Activated B cell treated with CpG ODN at 0.5 μM for 24 hours (primary cell): ENCODE results near the gene NR3C1. TPM values are rescaled to one million over a fixed set of nuclear protein-coding genes. Genes with fewer than 3 reads are reported as not detected.

Source experiments
- ATAC-seq: fragments of 200-7000 bp; cut with Tn5 transposase; one replicate; pipeline ENCODE4 v1.10.0; 2021; ENCODE audit warnings: low read depth, mild to moderate bottlenecking, moderate library complexity
- CTCF ChIA-PET: fragments of 350-600 bp; sonication (Branson Sonifier 250); formaldehyde crosslinking; loops from one replicate; lab custom pipeline; 2021; ENCODE audit warnings: antibody characterized with exemption; lab: Charles Lee
- POLR2A ChIA-PET: fragments of 350-600 bp; sonication (Branson Sonifier 250); formaldehyde crosslinking; loops from one replicate; lab custom pipeline; 2021; ENCODE audit warnings: antibody characterized with exemption; lab: Charles Lee
- DNase-seq: peaks from one replicate; pipeline ENCODE4 v3.0.0; 2022
- H3K27ac Mint-ChIP-seq: one replicate; pipeline ENCODE4 v1.8.0; 2020; ENCODE audit warnings: mixed read lengths
- H3K27me3 Mint-ChIP-seq: one replicate; pipeline ENCODE4 v1.8.0; 2021; ENCODE audit warnings: mixed read lengths
- H3K36me3 Mint-ChIP-seq: one replicate; pipeline ENCODE4 v1.8.0; 2021; ENCODE audit warnings: low read depth, mixed read lengths
- H3K4me1 Mint-ChIP-seq: one replicate; pipeline ENCODE4 v1.8.0; 2021; ENCODE audit warnings: mixed read lengths
- H3K4me3 Mint-ChIP-seq: one replicate; pipeline ENCODE4 v1.8.0; 2020; ENCODE audit warnings: mild to moderate bottlenecking, mixed read lengths
- H3K9me3 Mint-ChIP-seq: one replicate; pipeline ENCODE4 v1.8.0; 2020; ENCODE audit warnings: mixed read lengths
- CTCF ChIP-seq: fragments of 200-600 bp; IDR thresholded peaks from one replicate; pipeline ENCODE4 v1.8.0; 2022; ENCODE audit warnings: antibody characterized with exemption, mild to moderate bottlenecking
- intact Hi-C: fragments of 100-400 bp; cut with micrococcal nuclease; formaldehyde crosslinking; loops from one replicate; pipeline ENCODE4 v1.15.1; 2024
- total RNA-seq: library from RNA; stranded (reverse); gene quantifications from 2 replicates; pipeline ENCODE4 v1.2.3, GENCODE V29; 2022

The NR3C1 gene
- total RNA-seq, 1 donor from 2014 or later = 110 TPM

- ChIA-PET POLR2A (interaction anchor here (0.6 kb wide), 1 partner anchor 19 kb away, joined by 3 read pairs; no protein-coding TSS in a partner anchor), CTCF (no interaction called here)
- H3K4me1 Mint-ChIP-seq = peaks cover 83% of the 10 kb centered on the region
- H3K27ac Mint-ChIP-seq = no peak overlapping the region
- intact Hi-C loops = no loop called here
- no peak overlapping the region for H3K4me3 Mint-ChIP-seq
- peaks cover 20% of the 10 kb centered on the region for H3K9me3 Mint-ChIP-seq
- no peak for TF ChIP-seq CTCF
- ATAC-seq (no peak), DNase-seq (no peak)
- peaks cover 64% of the 10 kb centered on the region for H3K36me3 Mint-ChIP-seq
- H3K27me3 Mint-ChIP-seq = no peaks in the 10 kb centered on the region
Observed at GRCh38 chr5:143384865-143385657, 18.4 kb downstream of the NR3C1 start.

- ChIA-PET POLR2A (no interaction called here), CTCF (no interaction called here)
- TF ChIP-seq CTCF = no peak
- Mint-ChIP-seq H3K4me3 (no peak overlapping the region), H3K9me3 (peaks cover 20% of the 10 kb centered on the region), H3K4me1 (peaks cover 82% of the 10 kb centered on the region), H3K36me3 (peaks cover 60% of the 10 kb centered on the region), H3K27me3 (no peaks in the 10 kb centered on the region), H3K27ac (no peak overlapping the region)
- no peak for ATAC-seq
- intact Hi-C loops = no loop called here
- DNase-seq = no peak
Observed at GRCh38 chr5:143383988-143384387, 19.5 kb downstream of the NR3C1 start.

GRCh38 chr5:143379606-143380005 lies 23.9 kb downstream of the NR3C1 start:
- Mint-ChIP-seq H3K4me1 (peaks cover 87% of the 10 kb centered on the region), H3K4me3 (no peak overlapping the region), H3K9me3 (no peaks in the 10 kb centered on the region), H3K27me3 (no peaks in the 10 kb centered on the region), H3K27ac (no peak overlapping the region), H3K36me3 (peaks cover 42% of the 10 kb centered on the region)
- ChIA-PET POLR2A (no interaction called here), CTCF (no interaction called here)
- no peak for TF ChIP-seq CTCF
- intact Hi-C loops = loop anchor here (2.0 kb wide), 1 partner anchor 13 kb away; no protein-coding TSS in a partner anchor
- DNase-seq (no peak), ATAC-seq (no peak)

GRCh38 chr5:143376911-143377813 lies 26.3 kb downstream of the NR3C1 start:
- intact Hi-C loops = no loop called here
- DNase-seq = no peak
- ATAC-seq = no peak
- POLR2A ChIA-PET = interaction anchor here (0.6 kb wide), 1 partner anchor 12 kb away, joined by 3 read pairs; no protein-coding TSS in a partner anchor
- H3K4me1 Mint-ChIP-seq = peaks cover 74% of the 10 kb centered on the region
- no peak overlapping the region for H3K27ac Mint-ChIP-seq
- H3K4me3 Mint-ChIP-seq = no peak overlapping the region
- peaks cover 35% of the 10 kb centered on the region for H3K36me3 Mint-ChIP-seq
- H3K9me3 Mint-ChIP-seq = no peaks in the 10 kb centered on the region
- CTCF ChIA-PET = interaction anchor here (0.9 kb wide), 1 partner anchor 27 kb away, joined by 3 read pairs; the partner anchor contains the start of gene NR3C1
- H3K27me3 Mint-ChIP-seq = no peaks in the 10 kb centered on the region
- TF ChIP-seq CTCF = no peak
